GM18507 (cell line): ENCODE data around the gene ASXL2.
A peak's percentile ranks its signal among the peaks of the same experiment; 100 is the strongest.
"Not testable (repeated sequence)": the region's sequence is repeated elsewhere in the genome, so short reads cannot be mapped to it uniquely, and the experiment has no call there.

Source experiments
- DNase-seq: peaks from one replicate; pipeline ENCODE4 v3.0.0; 2011; ENCODE audit warnings: low read depth; ENCODE audit not compliant: insufficient read length; ENCODE audit errors: extremely low spot score
- FAIRE-seq: peaks from 2 replicates; lab custom pipeline; 2011; peaks lifted over from hg19 to GRCh38; lab: Jason Lieb, UNC

Gene ASXL2

DNA sequence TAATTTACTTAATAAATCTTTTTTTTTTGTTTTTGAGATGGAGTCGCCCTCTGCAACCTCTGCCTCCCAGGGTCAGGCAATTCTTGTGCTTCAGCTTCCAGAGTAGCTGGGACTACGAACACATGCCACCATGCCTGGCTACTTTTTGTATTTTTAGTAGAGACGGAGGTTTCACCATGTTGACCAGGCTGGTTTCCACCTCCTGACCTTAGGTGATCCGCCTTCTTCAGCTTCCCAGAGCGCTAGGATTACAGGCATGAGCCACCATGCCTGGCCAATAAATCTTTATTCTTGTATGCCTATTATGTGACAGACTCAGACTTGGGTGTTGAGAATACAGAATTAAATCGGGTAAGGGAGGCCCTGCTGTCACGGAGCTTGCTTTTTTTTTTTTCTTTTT is 16.7 kb upstream of the ASXL2 start:
- DNase-seq, result no peak
- FAIRE-seq, result no peak

DNA sequence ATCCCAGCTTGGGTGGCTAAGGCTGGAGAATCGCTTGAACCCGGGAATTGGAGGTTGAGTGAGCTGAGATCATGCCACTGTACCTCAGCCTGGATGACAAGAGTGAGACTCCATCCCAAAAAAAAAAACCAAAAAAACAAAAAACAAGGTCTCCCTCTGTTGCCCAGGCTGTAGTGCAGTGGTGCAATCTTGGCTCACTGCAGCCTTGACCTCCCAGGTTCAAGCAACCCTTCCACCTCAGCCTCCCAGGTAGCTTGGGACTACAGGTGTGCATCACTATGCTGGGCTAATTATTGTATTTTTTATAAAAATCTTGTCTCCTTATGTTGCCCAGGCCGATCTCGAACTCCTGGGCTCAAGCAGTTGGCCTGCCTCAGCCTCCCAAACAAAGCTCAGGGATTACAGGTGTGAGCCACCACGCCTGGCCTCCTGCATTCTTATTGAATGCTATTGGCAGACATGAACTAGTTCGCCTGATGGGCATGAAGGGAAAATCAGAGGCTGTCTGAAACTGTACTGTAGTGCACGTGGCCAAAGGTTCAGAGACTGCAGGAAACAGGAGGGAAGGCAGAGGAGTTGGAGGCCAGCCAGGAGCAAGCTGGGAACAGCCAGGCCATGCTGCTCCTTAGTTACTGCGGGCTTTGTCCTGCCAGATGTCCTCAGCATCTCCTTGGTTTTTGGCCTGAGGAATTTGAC is 16.0 kb upstream of the ASXL2 start:
- DNase-seq (no peak), FAIRE-seq (no peak)

DNA sequence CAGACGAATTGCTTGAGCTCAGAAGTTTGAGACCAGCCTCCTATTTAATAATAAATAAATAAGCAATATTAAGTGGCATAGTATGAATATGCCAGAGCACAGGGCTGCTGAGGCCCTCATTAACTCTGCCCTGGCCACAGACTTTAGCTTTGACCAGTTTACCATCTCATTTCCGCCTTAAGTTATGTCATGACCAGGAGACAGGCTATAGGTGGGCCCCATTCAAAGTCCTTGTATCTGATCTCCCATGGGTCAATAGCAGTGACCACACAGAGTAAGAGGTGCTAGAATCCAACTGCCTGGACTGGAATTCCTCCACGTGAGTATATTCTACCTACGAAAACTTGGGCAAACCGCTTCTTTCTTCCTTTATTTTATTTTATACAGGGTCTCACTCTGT is 13.4 kb upstream of the ASXL2 start:
- DNase-seq (no peak), FAIRE-seq (no peak)

DNA sequence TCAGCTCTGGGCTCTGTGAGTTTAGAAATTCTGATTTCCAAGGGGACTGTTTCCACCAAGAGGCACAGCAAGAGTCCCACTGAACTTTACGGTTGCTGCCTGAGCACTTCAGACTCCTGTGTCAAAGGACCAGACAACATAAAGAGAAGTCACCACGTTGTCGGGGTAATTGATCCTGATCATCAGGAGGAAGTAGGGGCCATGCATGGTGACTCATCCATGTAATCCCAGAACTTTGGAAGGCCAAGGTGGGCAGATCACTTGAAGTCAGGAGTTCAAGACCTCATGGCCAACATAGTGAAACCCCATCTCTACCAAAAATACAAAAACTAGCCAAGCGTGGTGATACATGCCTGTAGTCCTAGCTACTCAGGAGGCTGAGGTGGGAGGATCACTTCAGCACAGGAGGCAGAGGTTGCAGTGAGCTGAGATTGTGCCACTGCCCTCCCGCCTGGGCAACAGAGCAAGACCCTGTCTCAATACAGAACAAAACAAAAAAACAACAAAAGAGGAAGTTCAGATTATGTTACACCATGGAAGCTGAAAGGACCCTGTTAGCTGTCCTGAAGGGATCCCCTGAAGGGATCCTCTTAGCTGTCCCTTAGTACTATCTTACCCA is 9.4 kb upstream of the ASXL2 start:
- no peak for DNase-seq
- FAIRE-seq, result no peak

DNA sequence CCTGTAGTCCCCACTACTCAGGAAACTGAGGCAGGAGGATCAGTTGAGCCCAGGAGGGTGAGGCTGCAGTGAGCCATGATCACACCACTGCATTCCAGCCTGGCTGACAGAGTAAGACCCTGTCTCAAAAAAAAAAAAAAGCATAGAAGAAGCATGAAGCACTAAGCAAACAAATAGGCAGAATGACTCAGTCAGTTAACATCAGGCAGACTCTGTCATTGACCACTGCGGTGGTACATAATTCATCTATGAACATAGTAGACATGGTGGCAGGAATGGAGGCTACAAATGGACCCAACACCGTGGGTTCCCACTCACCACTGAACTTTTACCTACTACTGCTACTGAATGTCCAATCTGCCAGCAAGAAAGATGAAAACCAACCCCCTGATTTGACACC is 7.6 kb upstream of the ASXL2 start:
- DNase-seq (no peak), FAIRE-seq (no peak)

DNA sequence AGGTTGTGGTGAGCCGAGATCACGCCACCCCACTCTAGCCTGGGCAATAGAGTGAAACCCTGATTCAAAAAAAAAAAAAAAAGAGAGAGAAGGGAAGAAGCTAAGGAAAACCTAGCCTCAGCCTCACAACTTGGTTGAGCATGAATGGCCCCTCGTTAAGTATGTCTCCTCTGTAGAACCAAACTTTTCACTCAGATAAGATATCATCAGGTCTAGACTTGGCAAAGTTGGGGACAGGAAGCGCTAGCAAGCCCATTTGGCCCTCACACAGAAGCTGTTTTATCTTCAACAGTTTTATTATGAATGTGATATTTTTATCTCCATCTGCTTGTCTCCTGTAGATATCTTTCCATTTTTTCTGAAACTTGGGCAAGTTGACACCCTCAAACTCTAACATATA is 3.5 kb upstream of the ASXL2 start:
- DNase-seq (no peak), FAIRE-seq (no peak)

DNA sequence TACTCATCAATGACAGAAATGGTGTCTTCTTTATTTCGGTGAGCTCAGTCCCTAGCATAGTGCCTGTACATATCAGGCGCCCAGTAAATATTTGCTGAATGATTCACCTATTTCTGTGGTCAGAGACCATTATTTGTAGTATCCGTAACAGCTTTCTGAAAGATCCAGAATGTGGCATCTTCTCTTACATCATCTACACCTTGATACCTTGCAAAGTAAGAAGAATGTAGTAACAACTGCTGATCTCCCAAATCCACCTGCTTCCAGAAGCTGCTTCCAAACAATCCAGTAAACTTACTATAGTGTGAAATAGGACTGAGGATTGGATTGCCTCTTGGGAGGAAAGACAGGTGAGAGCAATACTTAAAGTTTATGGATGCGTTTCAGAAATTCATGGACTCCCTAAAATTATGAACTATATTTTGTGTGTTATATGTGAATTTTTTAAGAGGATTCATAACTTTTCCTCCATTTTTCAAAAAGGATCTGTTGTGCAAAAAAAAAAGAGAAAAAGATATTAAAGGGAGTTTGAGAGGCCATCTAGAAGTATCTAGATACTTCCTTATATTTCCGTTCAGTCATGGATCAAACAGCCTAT is 945 bp upstream of the ASXL2 start:
- no peak for DNase-seq
- FAIRE-seq, result peak; percentile 9

DNA sequence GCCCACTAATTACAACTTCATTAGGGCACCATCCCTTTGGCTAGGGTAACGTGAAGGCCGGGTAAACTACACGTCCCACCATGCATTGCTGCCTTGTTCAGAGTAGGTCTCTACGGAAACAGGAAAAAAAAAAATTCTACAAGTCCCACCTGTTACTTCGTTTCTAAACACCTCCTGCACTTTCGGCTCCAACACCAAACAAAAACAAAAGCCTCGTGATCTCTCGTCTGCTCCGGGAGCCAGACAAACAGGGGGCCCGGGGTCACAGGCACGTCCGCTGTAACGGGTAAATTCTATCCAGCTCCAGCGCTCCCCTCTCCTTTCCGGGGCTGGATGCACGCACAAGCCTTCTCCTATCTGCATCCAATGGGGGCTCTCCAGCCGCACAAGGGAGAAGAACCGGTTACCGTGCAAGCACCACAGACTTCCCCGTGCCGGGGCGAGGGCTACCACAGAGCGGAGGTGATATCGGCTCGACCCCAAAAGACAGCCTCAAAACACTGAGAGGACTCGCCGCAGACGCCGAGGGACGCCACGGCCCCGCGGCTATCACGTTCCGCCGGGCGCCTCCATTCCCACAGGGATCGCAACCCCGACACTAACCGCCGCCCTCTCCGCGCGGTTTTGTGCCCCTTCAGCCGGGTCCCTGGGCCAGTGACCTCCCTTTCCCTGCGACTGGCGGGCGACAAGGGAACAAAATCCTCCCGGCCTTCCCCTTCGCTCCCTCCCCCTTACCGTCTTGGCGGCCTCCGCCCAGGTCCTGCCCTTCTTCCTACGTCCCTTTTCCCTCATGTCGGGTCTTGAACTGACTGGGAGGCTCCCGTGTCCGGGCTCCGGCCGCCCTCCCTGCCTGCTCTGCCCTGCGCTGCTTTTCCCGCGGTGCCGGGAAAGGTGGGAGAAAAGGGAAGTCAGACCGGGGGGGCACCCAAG is 591 bp downstream of the ASXL2 start:
- FAIRE-seq, result peak; percentile 81

DNA sequence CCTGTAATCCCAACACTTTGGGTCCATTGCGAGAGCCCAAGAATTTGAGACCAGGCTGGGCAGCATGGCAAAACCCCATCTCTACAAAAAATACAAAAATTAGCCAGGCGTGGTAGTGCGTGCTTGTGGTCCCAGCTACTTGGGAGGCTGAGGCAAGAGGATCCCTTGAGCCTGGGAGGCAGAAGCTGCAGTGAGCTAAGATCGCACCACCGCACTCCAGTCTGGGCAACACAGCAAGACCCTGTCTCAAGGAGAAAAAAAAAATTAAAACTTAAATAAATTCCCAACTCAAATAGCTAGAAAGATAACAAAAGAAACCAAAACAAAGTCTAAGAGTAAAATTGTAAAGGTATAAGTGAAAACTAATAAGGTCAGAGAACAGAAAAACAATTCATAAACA is 6.2 kb downstream of the ASXL2 start:
- DNase-seq, result no peak
- FAIRE-seq, result no peak

More for the DNA sequence above, 591 bp downstream of the ASXL2 start:
- DNase-seq, result peak; percentile 23

DNA sequence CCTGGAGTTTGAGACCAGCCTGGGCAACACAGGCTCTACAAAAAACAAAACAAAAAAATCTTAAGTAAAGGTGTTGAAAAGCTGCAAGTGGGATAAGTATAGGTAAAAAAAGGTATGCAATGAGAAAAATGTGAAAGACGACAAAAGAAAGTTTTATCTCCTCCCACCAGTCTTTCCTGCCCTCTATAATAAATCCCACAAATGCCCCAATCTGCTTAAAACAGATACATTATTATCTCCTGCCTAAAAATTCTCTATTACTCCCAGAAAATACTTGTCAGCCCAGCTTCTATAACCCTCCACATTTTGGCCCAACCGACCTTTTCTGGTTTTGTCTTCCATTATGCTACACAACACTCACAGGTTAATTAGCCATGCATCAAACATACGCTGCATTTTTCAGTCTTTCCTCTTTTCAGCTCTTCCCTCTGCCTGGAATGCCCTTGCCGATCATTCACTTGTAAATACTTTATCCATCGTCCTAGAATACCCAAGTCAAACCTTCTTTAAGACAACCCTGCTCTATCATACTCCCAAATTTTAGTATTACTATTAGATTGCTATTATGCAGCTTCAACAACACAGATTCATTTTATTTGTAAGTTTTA is 10.8 kb downstream of the ASXL2 start:
- no peak for FAIRE-seq
- DNase-seq, result no peak

DNA sequence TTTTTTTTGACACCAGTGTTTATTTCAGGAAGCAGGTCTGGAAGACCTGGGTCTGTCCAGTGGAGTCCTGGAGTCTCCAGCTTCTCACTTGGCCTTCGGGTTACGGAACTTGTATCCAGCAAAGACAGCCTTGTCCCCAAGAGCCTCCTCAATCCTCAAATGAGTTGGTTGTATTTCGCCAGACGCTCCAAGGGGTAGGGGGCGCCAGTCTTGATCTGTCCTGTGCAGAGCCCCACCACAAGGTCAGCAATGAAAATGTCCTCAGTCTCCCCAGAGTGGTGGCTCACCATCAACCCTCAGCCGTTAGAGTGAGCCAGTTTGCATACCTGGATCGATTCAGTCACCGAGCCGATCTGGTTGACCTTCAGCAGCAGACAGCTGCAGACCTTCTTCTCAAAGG is 21.9 kb downstream of the ASXL2 start:
- FAIRE-seq, result no peak

DNA sequence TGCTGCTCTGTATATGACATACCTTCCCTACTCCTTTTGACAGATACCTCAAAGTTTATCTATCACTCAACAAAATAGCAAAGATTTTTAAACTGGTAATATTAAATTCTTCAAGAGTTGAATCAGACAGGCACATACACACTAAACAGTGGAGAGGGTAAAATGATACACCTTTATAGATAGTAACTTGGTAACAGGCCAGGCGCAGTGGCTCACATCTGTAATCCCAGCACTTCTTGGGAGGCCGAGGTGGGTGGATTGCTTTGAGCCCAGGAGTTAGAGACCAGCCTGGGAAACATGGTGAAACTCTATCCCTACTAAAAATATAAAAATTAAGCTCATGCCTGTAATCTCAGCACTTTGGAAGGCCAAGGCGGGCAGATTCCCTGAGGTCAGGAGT is 23.2 kb downstream of the ASXL2 start:
- DNase-seq (no peak), FAIRE-seq (no peak)

More for the DNA sequence above, 21.9 kb downstream of the ASXL2 start:
- DNase-seq, result no peak

DNA sequence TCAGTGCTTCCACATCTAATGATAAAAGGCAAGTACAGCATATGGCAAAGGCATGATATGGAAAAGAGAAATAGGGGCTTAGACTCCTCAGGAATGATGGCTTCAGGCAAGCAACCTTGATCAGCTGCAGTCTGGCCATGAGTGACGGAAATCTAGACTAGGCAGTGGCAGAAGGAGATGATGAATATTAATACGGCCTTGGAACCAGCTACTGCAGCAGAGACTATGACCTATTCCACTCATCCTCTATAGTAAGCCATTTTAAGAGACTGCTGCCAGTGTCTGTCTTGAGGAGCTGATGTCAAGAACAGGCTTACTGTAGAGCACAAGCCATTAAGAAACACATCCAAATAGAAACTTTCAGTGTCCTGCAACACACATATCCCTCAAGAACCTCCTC is 23.7 kb downstream of the ASXL2 start:
- DNase-seq (no peak), FAIRE-seq (no peak)

DNA sequence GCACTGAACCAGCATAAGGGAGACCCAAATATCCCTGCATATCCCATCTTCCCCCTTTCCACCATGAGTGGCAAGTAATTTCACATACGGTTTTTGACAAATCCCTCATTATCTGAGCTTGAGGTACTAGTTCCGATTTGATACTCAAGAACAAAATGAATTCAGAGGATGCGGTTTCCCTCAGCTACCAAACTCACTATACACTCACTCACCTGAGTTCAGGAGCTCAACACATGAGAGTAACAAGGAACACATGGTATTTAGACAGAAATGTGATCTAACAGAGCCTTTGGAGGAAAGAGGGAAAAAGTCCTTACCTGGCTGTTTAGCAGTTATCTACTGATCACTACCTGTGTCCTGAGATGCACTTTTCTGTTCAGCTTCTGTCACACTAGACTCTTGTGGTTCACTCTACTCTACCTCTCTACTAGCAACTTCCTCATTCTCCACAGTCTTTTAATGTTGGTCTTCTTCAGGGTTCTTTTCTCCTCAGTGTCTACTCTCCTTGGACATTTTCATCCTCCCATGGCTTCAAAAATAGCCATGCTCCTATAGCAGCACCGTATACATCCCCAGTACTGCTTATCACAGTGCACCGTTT is 25.1 kb downstream of the ASXL2 start:
- no peak for FAIRE-seq
- no peak for DNase-seq

DNA sequence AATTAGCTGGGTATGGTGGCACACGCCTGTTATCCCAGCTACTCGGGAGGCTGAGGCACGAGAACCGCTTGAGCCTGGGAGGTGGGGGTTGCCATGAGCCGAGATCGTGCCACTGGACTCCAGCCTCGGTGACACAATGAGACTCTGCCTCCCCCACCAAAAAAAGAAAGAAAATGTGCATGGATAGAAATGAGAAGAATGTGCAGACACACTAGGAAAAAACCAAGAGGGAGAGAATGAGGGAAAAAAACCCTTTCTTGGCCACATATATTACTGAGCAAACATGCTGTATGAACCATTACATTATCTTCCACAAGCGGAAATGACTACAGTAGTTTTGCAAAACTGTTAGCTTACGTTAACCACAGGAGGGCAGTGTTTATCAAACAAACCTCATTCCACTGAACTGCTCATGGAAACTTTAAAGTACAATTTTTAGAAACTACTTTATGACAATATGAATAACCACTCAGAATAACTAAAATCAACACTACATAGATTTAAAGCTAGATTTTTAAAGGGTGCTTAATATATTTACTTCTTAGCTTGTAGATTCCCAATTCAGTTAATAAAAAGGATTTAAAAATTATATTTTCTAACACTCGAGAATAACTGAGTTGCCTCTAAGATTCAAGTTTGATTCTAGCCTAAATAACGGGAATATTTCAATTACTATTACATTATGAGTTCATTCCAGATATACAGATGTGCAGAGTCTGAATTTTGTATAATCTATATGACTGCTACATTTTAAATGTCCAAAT is 26.4 kb downstream of the ASXL2 start:
- DNase-seq (peak; percentile 35), FAIRE-seq (peak; percentile 93)

DNA sequence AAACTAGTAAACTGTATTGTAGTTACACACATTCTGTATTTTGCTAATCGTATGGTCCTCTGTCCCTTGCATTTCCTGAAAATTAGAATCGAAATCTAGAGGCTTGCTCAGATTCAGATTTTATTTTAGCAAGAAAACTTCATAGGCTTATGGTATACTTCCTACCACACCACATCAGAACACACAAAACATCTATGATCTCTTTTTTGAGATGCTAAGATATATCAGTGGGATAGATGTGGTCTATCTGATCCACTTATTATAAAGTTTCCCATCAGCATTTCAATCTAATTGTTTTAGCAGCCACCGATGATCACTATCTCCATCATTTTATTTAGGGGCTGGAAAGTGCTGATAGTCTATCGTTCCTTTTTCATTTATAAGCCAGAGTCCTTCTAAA is 27.9 kb downstream of the ASXL2 start:
- FAIRE-seq, DNase-seq: not testable (repeated sequence)

DNA sequence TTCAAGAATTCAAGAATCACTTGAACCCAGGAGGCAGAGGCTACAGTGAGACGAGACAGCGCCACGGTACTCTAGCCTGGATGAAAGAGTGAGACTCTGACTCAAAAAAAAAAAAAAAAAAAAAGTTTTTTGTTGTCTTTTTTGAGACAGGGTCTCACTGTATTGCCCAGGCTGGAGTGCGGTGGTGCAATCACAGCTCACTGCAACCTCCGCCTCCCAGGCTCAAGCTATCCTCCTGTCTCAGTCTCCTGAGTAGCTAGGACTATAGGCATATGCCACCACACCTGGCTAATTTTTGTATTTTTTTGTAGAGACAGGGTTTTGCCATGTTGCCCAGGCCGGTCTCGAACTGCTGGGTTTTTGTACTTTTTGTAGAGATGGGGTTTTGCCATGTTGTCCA is 28.9 kb downstream of the ASXL2 start:
- DNase-seq, FAIRE-seq: not testable (repeated sequence)

DNA sequence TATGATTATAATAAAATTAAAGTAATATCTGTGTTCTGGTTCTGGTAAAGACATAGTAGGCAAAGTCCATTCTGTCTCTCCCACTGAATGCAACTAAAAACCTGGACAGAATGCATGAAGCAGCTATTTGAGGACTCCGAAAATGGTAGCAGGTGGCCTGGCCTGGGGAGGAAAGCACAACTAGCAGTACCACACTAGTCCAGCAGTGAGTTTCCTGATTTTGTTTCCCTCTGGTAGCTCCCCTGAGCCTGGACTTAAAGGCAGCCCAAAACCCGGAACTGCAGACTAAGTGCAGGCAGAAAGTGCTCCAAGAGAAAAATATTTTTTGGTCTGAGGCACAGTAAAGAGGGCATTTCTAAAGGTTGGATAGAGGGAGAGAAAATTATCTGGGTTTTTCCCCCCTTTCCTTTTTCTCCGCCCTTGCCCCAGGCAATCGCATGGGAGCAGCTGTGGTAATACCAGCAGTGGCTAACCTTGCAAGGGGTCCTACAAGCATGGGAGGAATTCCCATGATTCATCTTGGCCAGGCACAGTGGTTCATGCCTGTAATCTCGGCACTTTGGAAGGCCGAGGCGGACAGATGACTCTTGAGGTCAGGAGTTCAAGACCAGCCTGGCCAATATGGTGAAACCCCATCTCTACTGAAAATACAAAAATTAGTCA is 32.3 kb downstream of the ASXL2 start:
- no peak for FAIRE-seq
- no peak for DNase-seq
